Activated CD4-positive, alpha-beta T cell treated with anti-CD3 and anti-CD28 coated beads for 36 hours (primary cell): ENCODE measurements around the gene MGAT4D. TPM values are rescaled to one million over a fixed set of nuclear protein-coding genes. Genes with fewer than 3 reads are reported as not detected.
"Not testable (repeated sequence)": the region's sequence is repeated elsewhere in the genome, so short reads cannot be mapped to it uniquely, and the experiment has no call there.

Experiments used
- ATAC-seq: fragments of 200-7000 bp; cut with Tn5 transposase; one replicate; pipeline ENCODE4 v1.10.0; 2021; ENCODE audit warnings: mild to moderate bottlenecking, moderate library complexity
- CTCF ChIA-PET: fragments of 350-600 bp; sonication (Branson Sonifier 250); formaldehyde crosslinking; loops from one replicate; lab custom pipeline; 2021; ENCODE audit warnings: antibody characterized with exemption; lab: Charles Lee
- POLR2A ChIA-PET: fragments of 350-600 bp; sonication (Branson Sonifier 250); formaldehyde crosslinking; loops from one replicate; lab custom pipeline; 2021; ENCODE audit warnings: antibody characterized with exemption, inconsistent platforms; lab: Charles Lee
- DNase-seq: peaks from one replicate; pipeline ENCODE4 v3.0.0-alpha.2; 2020
- H3K27ac Mint-ChIP-seq: one replicate; pipeline ENCODE4 v1.8.0; 2021; ENCODE audit warnings: mixed read lengths
- H3K27me3 Mint-ChIP-seq: one replicate; pipeline ENCODE4 v1.8.0; 2021; ENCODE audit warnings: mixed read lengths
- H3K36me3 Mint-ChIP-seq: one replicate; pipeline ENCODE4 v1.8.0; 2021; ENCODE audit warnings: low read depth, mixed read lengths
- H3K4me1 Mint-ChIP-seq: one replicate; pipeline ENCODE4 v1.8.0; 2021; ENCODE audit warnings: mixed read lengths
- H3K4me3 Mint-ChIP-seq: one replicate; pipeline ENCODE4 v1.8.0; 2021; ENCODE audit warnings: mild to moderate bottlenecking, moderate library complexity, mixed read lengths
- H3K9me3 Mint-ChIP-seq: one replicate; pipeline ENCODE4 v1.8.0; 2021; ENCODE audit warnings: low read depth, mixed read lengths
- intact Hi-C, 2 experiments: fragments of 100-400 bp; cut with DNase I in 1 of 2; cut with micrococcal nuclease in 1 of 2; formaldehyde crosslinking; loops; one replicate each; pipeline versions ENCODE4 v1.14.2 to v1.15.1; 2022 to 2024; cut with DNase I, micrococcal nuclease
- total RNA-seq, 2 experiments: library from RNA; stranded (reverse); gene quantifications; one replicate each; pipeline ENCODE4 v1.2.3, GENCODE V29; 2021

The MGAT4D gene
- not detected for total RNA-seq

- intact Hi-C loops = no loop called here
- Mint-ChIP-seq H3K4me1 (peaks cover 5% of the 10 kb centered on the region), H3K27ac (no peak within 1 kb of the TSS), H3K36me3 (no peaks in the 10 kb centered on the region), H3K27me3 (peaks cover 47% of the 10 kb centered on the region), H3K9me3 (no peaks in the 10 kb centered on the region), H3K4me3 (peak within 1 kb of the TSS; percentile 32)
- POLR2A ChIA-PET = no interaction called here
- DNase-seq = peak; percentile 14
- CTCF ChIA-PET = interaction anchor here (0.7 kb wide), 1 partner anchor 44 kb away, joined by 3 read pairs; no protein-coding TSS in a partner anchor
- ATAC-seq = peak; percentile 23
Measured at GRCh38 chr4:140497747-140498636, at the start of gene MGAT4D. Gene MGAT4D (minus strand): TSS chr4:140498293. CDS start chr4:140498222, 71 bp downstream.

GRCh38 chr4:140533951-140534480 is 35.9 kb upstream of the MGAT4D start:
- Mint-ChIP-seq H3K36me3 (peaks cover 23% of the 10 kb centered on the region), H3K9me3 (no peaks in the 10 kb centered on the region), H3K4me1 (no peaks in the 10 kb centered on the region), H3K4me3 (no peak overlapping the region), H3K27me3 (no peaks in the 10 kb centered on the region), H3K27ac (no peak overlapping the region)
- POLR2A ChIA-PET = no interaction called here
- no peak for ATAC-seq
- CTCF ChIA-PET = interaction anchor here (0.6 kb wide), 1 partner anchor 174 kb away, joined by 3 read pairs; no protein-coding TSS in a partner anchor
- no peak for DNase-seq
- intact Hi-C loops = no loop called here

- H3K27ac Mint-ChIP-seq = no peak overlapping the region
- DNase-seq (no peak), ATAC-seq (no peak)
- H3K4me1 Mint-ChIP-seq = peaks cover 11% of the 10 kb centered on the region
- H3K36me3 Mint-ChIP-seq = peaks cover 21% of the 10 kb centered on the region
- no peak overlapping the region for H3K4me3 Mint-ChIP-seq
- CTCF ChIA-PET = no interaction called here
- H3K27me3 Mint-ChIP-seq = no peaks in the 10 kb centered on the region
- intact Hi-C loops = loop anchor here in 1 of 2 experiments (10.0 kb wide), 1 partner anchor 1445 kb away; no protein-coding TSS in a partner anchor
- H3K9me3 Mint-ChIP-seq = no peaks in the 10 kb centered on the region
- POLR2A ChIA-PET = no interaction called here
Measured at GRCh38 chr4:140529434-140529833, 31.3 kb upstream of the MGAT4D start.

- H3K4me1 Mint-ChIP-seq = peaks cover 19% of the 10 kb centered on the region
- H3K27me3 Mint-ChIP-seq = no peaks in the 10 kb centered on the region
- intact Hi-C loops = loop anchor here (1.0 to 10.0 kb wide), 15 partner anchors 32 to 1509 kb away; partner anchors contain the start of genes NAA15 (in 2 of the 2), NDUFC1 (in 2 of the 2), SCOC (in 2 of the 2) and SETD7 (in 2 of the 2)
- POLR2A ChIA-PET = interaction anchor here (1.0 kb wide), 1 partner anchor 151 kb away, joined by 3 read pairs; the partner anchor contains the start of gene SCOC
- CTCF ChIA-PET = interaction anchor here (0.7 to 5.1 kb wide), 13 partner anchors 13 to 872 kb away, joined by 3 to 18 read pairs (median 4); partner anchors contain the start of genes CLGN and SCOC
- H3K27ac Mint-ChIP-seq = peak within 1 kb of the TSS; percentile 32
- DNase-seq (peak; percentile 99), ATAC-seq (peak; percentile 100)
- peak within 1 kb of the TSS; percentile 82 for H3K4me3 Mint-ChIP-seq
- H3K36me3 Mint-ChIP-seq = peaks cover 14% of the 10 kb centered on the region
- no peaks in the 10 kb centered on the region for H3K9me3 Mint-ChIP-seq
Measured at GRCh38 chr4:140523857-140524742, 26.0 kb upstream of the MGAT4D start, which contains the start of gene ELMOD2. Gene ELMOD2 (plus strand): TSS chr4:140524168. CDS start chr4:140525429, 1,261 bp downstream.

- ChIA-PET CTCF (interaction anchor here (1.0 to 3.2 kb wide), 7 partner anchors 86 to 871 kb away, joined by 3 to 18 read pairs (median 4); partner anchors contain the start of genes CLGN and SCOC), POLR2A (interaction anchor here (1.0 kb wide), 1 partner anchor 150 kb away, joined by 3 read pairs; the partner anchor contains the start of gene SCOC)
- Mint-ChIP-seq H3K4me3 (peak overlapping the region; percentile 82), H3K36me3 (peaks cover 13% of the 10 kb centered on the region), H3K4me1 (peaks cover 19% of the 10 kb centered on the region), H3K27me3 (no peaks in the 10 kb centered on the region), H3K9me3 (no peaks in the 10 kb centered on the region), H3K27ac (no peak overlapping the region)
- intact Hi-C loops = loop anchor here (1.0 to 10.0 kb wide), 8 partner anchors 87 to 1439 kb away; partner anchors contain the start of genes NAA15 (in 2 of the 2), NDUFC1 (in 2 of the 2), SETD7 (in 2 of the 2) and ELF2 (in 1 of the 2)
- ATAC-seq (no peak), DNase-seq (no peak)
Measured at GRCh38 chr4:140523370-140523856, 25.3 kb upstream of the MGAT4D start.

GRCh38 chr4:140515423-140515822 is 17.3 kb upstream of the MGAT4D start:
- Mint-ChIP-seq H3K36me3 (no peaks in the 10 kb centered on the region), H3K9me3 (no peaks in the 10 kb centered on the region)

GRCh38 chr4:140513765-140514164 is 15.7 kb upstream of the MGAT4D start:
- ATAC-seq, H3K36me3 Mint-ChIP-seq, H3K4me3 Mint-ChIP-seq, CTCF ChIA-PET, POLR2A ChIA-PET, DNase-seq, intact Hi-C loops, H3K27ac Mint-ChIP-seq, H3K4me1 Mint-ChIP-seq, H3K9me3 Mint-ChIP-seq: not testable (repeated sequence)
- H3K27me3 Mint-ChIP-seq = peaks cover 26% of the 10 kb centered on the region

More at GRCh38 chr4:140515423-140515822, 17.3 kb upstream of the MGAT4D start:
- Mint-ChIP-seq H3K27ac (no peak overlapping the region), H3K4me1 (no peaks in the 10 kb centered on the region), H3K27me3 (peaks cover 15% of the 10 kb centered on the region), H3K4me3 (no peak overlapping the region)
- CTCF ChIA-PET = interaction anchor here (1.0 kb wide), 1 partner anchor 23 kb away, joined by 3 read pairs; no protein-coding TSS in a partner anchor
- no peak for DNase-seq
- intact Hi-C loops = no loop called here
- no peak for ATAC-seq
- POLR2A ChIA-PET = no interaction called here

- POLR2A ChIA-PET = no interaction called here
- no peaks in the 10 kb centered on the region for H3K4me1 Mint-ChIP-seq
- H3K27me3 Mint-ChIP-seq = peaks cover 40% of the 10 kb centered on the region
- DNase-seq (no peak), ATAC-seq (no peak)
- H3K27ac Mint-ChIP-seq = no peak overlapping the region
- no peaks in the 10 kb centered on the region for H3K36me3 Mint-ChIP-seq
- CTCF ChIA-PET = no interaction called here
- intact Hi-C loops = no loop called here
- no peak overlapping the region for H3K4me3 Mint-ChIP-seq
- H3K9me3 Mint-ChIP-seq = no peaks in the 10 kb centered on the region
Measured at GRCh38 chr4:140504261-140504660, 6.2 kb upstream of the MGAT4D start.

- ChIA-PET CTCF (interaction anchor here (0.6 kb wide), 1 partner anchor 472 kb away, joined by 4 read pairs; no protein-coding TSS in a partner anchor), POLR2A (no interaction called here)
- DNase-seq = no peak
- H3K27me3 Mint-ChIP-seq = peaks cover 51% of the 10 kb centered on the region
- no peak overlapping the region for H3K4me3 Mint-ChIP-seq
- no peaks in the 10 kb centered on the region for H3K36me3 Mint-ChIP-seq
- no peaks in the 10 kb centered on the region for H3K9me3 Mint-ChIP-seq
- peaks cover 5% of the 10 kb centered on the region for H3K4me1 Mint-ChIP-seq
- intact Hi-C loops = no loop called here
- ATAC-seq = no peak
- H3K27ac Mint-ChIP-seq = no peak overlapping the region
Measured at GRCh38 chr4:140499391-140499790, 1.3 kb upstream of the MGAT4D start.

GRCh38 chr4:140497405-140497746 is 717 bp downstream of the MGAT4D start:
- Mint-ChIP-seq H3K36me3 (no peaks in the 10 kb centered on the region), H3K9me3 (no peaks in the 10 kb centered on the region), H3K4me3 (peak overlapping the region; percentile 32), H3K27me3 (peaks cover 44% of the 10 kb centered on the region), H3K27ac (no peak overlapping the region), H3K4me1 (peaks cover 5% of the 10 kb centered on the region)
- DNase-seq = no peak
- ChIA-PET POLR2A (no interaction called here), CTCF (no interaction called here)
- intact Hi-C loops = no loop called here
- ATAC-seq = no peak
